Keratinocyte (primary cell): ENCODE data around the gene HID1.

Experiments used
- CTCF ChIP-seq, 3 experiments: IDR thresholded peaks in 1 of 3; conservative IDR thresholded peaks in 1 of 3; optimal IDR thresholded peaks in 1 of 3; 2 replicates in 2 of 3; 3 replicates in 1 of 3; pipeline versions ENCODE3 to v1.5.1; 2011; ENCODE audit warnings: low read length in 3 of 3, mild to moderate bottlenecking in 3 of 3, moderate library complexity in 2 of 3, control low read depth in 1 of 3, inconsistent platforms in 1 of 3; ENCODE audit not compliant: insufficient read depth in 2 of 3; ENCODE audit errors: extremely low read depth in 1 of 3
- EZH2 ChIP-seq: IDR thresholded peaks from one replicate; pipeline ENCODE4 v1.6.1; 2012; ENCODE audit warnings: inconsistent platforms, mild to moderate bottlenecking, low read length, moderate library complexity

- TF ChIP-seq CTCF (optimal IDR thresholded peaks at IDR 0.05 in 1 of 3, IDR thresholded peaks at IDR 0.05 in 1 of 3, conservative IDR thresholded peaks at IDR 0.05 in 1 of 3; ENCODE audit: extremely low read depth in 1 of 3, insufficient read depth in 2 of 3, low read length in 3 of 3): no peak
- no peak for TF ChIP-seq EZH2
Measured at GRCh38 chr17:74978240-74978639, 5.7 kb upstream of the HID1 start.
